Mononuclear cell (primary cell): Measurements from ENCODE around the gene SUPT4H1. TPM values are rescaled to one million over a fixed set of nuclear protein-coding genes. Genes with fewer than 3 reads are reported as not detected.
A peak's percentile ranks its signal among the peaks of the same experiment; 100 is the strongest.

Experiments
- H3K27me3 ChIP-seq: 2 replicates; pipeline ENCODE4 v1.6.0; 2011; ENCODE audit warnings: low read length, control low read depth; ENCODE audit not compliant: insufficient read depth
- H3K4me1 ChIP-seq: 2 replicates; pipeline ENCODE4 v1.5.1; 2011; ENCODE audit warnings: mild to moderate bottlenecking, low read length, control low read depth; ENCODE audit not compliant: insufficient read depth
- H3K4me3 ChIP-seq: 2 replicates; pipeline ENCODE4 v1.5.1; 2011; ENCODE audit warnings: mild to moderate bottlenecking, low read length, moderate library complexity
- H3K9me3 ChIP-seq: 2 replicates; pipeline ENCODE4 v1.5.1; 2011; ENCODE audit warnings: low read depth, mild to moderate bottlenecking, control low read depth, low read length
- total RNA-seq: library from RNA; depleted of rRNA; stranded (reverse); fragments of >200 nt; gene quantifications from one replicate; pipeline ENCODE4 v1.2.3, GENCODE V29; 2012

The SUPT4H1 gene
- total RNA-seq, 1 donor = 65.3 TPM

GRCh38 chr17:58324409-58325288, 27.4 kb downstream of the SUPT4H1 start:
- Histone ChIP-seq H3K9me3 (no peaks in the 10 kb centered on the region), H3K4me1 (peaks cover 57% of the 10 kb centered on the region), H3K4me3 (peak overlapping the region; percentile 8), H3K27me3 (peaks cover 3% of the 10 kb centered on the region)

DNA sequence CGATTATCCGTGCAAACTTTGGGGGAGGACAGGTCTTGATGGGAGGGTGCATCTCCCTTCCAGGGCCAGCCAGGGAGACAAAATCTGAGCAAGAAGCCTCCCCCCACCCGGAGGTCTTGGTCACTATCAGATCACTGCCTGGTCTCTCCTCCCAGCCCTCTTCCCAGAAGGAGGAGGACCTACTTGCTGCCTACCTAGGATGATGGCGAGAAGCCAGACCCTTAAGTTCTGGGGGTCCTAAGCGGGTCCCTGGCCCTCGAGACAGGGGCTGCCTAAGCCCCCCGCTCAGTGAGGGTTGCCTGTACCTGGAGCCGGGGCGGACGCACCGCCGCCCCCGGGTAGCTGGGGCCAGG, 28.0 kb downstream of the SUPT4H1 start:
- Histone ChIP-seq H3K27me3 (peaks cover 3% of the 10 kb centered on the region), H3K9me3 (no peaks in the 10 kb centered on the region), H3K4me1 (peaks cover 52% of the 10 kb centered on the region), H3K4me3 (no peak overlapping the region)

DNA sequence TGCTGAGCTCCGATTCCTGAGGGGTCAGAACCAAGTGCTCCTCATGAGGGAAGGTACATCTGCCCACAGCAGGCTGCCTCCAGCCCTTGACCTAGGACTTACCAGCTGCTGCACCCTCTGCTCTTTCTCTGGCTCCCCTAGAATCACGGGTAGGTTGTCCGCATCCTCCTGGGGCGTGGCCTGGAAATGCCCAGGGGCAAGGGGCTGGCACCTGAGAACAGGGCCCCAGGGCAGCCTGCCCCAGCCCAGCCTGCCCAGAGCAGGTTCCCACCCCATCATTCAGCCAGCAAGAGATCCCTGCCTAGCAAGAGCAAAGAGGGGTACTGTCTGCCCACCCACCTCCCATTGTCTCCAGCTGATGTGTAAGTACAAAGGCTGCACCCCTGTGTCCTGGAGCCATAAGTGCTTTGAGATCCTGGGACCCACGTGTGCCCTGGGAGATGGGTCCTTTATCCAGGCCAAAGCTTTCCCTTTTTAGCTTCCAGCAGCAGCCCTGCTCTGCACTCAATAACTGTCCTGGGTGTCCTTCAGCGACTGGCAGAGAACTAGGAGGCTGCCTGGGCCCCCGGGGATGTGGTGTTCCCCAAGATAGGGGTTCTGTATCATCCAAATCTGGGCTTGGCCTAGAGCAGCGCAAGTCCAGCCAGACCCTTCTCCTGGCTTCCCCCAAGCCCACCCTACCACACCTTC, 28.5 kb downstream of the SUPT4H1 start:
- H3K27me3 ChIP-seq = peaks cover 3% of the 10 kb centered on the region
- no peaks in the 10 kb centered on the region for H3K9me3 ChIP-seq
- peaks cover 47% of the 10 kb centered on the region for H3K4me1 ChIP-seq
- H3K4me3 ChIP-seq = no peak overlapping the region

DNA sequence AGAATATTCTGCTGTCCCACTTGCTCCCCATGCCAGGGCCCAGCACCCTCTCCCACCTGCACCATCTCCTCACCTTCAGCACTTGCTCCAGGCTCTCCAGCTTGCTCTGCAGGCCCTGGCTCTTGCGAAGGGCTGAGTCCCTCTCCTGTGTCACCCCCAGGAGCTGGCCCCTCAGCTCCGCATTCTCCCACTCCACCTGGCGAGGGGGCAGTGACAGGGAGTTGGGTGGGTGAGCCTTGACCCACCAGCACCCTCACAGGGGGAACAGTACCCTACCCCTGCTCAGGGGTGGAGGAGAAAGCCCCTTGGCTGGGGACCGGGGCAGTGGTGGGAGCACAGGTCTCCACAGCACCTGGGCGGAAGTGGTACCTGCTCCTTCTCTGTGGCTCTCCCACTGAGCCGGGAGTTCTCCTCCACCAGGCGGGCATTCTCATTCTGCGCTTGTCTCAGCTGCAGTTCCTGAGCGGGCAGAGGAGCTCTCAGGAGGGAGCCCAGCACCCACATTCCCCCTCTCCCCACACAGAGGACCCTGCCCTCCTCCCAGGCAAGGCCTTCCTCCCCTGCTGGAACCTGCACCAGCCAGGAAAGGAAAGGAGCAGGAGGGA, 29.3 kb downstream of the SUPT4H1 start:
- H3K27me3 ChIP-seq = peaks cover 3% of the 10 kb centered on the region
- H3K4me3 ChIP-seq = no peak overlapping the region
- no peaks in the 10 kb centered on the region for H3K9me3 ChIP-seq
- peaks cover 44% of the 10 kb centered on the region for H3K4me1 ChIP-seq

DNA sequence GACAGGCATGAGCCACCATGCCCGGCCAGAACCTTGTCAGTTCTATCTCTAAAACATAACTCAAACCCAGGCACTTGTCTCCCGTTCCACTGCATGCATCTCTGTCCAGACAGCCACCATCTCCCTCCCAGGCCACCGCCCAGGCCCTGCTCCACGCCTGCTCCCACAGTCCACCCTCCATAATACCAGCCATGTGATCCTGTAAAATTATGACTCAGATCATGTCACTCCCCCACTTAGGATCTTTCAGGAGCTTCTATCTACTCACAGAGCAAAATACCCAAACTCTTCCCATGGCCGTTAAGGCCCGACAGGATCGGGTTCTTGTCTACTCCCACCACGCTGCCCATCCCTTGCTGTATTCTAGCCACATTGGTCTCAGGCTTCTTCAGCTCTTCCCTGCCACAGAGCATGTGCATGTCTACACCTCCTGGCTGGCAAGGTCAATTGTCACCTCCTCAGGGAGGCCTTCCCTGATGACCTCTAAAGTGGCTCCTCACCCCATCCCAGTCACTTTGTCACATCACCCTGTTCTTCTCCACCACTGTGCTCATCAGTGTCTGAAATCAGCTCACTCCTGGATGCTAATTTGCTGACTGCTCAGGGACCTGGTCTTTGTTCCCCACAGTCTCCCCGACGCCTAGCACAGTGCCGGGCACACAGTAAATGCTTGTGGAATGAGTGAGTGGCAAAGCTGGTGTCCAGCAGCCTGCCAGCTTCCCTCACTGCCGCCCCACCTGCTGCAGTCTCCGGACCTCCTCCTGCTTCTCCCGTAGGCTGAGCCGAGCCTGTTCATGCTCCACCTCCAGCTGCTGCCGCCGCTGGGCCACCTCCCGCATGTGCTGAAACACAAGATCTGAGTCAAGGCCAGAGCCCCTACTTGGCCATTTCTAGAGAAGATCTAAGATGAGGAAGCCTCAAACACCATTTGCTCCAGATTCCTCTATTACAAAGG, 30.2 kb downstream of the SUPT4H1 start:
- peaks cover 40% of the 10 kb centered on the region for H3K4me1 ChIP-seq
- H3K9me3 ChIP-seq = no peaks in the 10 kb centered on the region
- no peak overlapping the region for H3K4me3 ChIP-seq
- H3K27me3 ChIP-seq = peaks cover 3% of the 10 kb centered on the region

DNA sequence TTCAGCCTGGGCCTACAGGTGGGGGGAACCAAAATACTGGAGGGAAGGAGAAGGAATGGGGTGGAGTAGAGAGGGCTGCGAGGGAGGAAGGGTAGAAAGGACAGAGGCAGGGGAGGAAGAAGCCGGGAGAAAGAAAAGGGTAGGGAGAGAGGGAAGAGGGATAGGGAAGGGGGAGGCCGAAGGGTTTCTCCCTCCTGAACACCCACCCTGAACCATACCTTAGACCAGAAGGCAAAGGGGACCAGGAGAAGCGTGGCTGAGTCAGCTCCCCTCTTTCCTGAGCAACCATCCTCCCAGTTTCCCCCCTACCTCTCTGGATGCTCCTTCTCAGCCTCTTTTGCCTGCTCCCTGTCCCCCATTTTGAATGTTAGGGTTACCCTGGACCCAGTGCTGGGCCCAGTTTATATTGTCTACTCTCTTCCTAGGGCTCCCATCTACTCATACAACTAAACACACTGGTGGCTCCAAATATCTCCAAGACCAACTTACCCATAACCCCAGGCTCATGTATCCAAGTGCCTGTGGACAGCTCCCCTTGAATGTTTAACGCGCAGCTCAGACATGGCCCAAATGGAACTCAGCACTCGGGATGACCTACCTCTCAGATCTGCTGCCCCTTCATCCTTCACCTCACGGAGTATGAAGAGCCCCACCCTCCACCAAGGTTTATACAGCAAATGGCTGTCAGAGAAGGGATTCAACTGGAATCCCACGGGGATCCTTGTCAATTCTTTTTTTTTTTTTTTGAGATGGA, 31.3 kb downstream of the SUPT4H1 start:
- peaks cover 30% of the 10 kb centered on the region for H3K4me1 ChIP-seq
- peaks cover 3% of the 10 kb centered on the region for H3K27me3 ChIP-seq
- H3K4me3 ChIP-seq = no peak overlapping the region
- H3K9me3 ChIP-seq = no peaks in the 10 kb centered on the region

GRCh38 chr17:58320163-58320558, 31.8 kb downstream of the SUPT4H1 start:
- Histone ChIP-seq H3K27me3 (peaks cover 3% of the 10 kb centered on the region), H3K4me1 (peaks cover 24% of the 10 kb centered on the region), H3K9me3 (no peaks in the 10 kb centered on the region), H3K4me3 (no peak overlapping the region)

GRCh38 chr17:58319173-58320162, 32.5 kb downstream of the SUPT4H1 start:
- H3K9me3 ChIP-seq = no peaks in the 10 kb centered on the region
- H3K4me1 ChIP-seq = peaks cover 17% of the 10 kb centered on the region
- H3K4me3 ChIP-seq = no peak overlapping the region

GRCh38 chr17:58318627-58319172, 33.3 kb downstream of the SUPT4H1 start:
- peaks cover 10% of the 10 kb centered on the region for H3K4me1 ChIP-seq
- no peaks in the 10 kb centered on the region for H3K27me3 ChIP-seq
- no peaks in the 10 kb centered on the region for H3K9me3 ChIP-seq
- no peak overlapping the region for H3K4me3 ChIP-seq

More at GRCh38 chr17:58319173-58320162, 32.5 kb downstream of the SUPT4H1 start:
- H3K27me3 ChIP-seq = no peaks in the 10 kb centered on the region

GRCh38 chr17:58318065-58318481, 33.9 kb downstream of the SUPT4H1 start:
- peaks cover 10% of the 10 kb centered on the region for H3K4me1 ChIP-seq
- no peaks in the 10 kb centered on the region for H3K9me3 ChIP-seq
- H3K27me3 ChIP-seq = no peaks in the 10 kb centered on the region
- no peak overlapping the region for H3K4me3 ChIP-seq

- no peaks in the 10 kb centered on the region for H3K27me3 ChIP-seq
- no peaks in the 10 kb centered on the region for H3K9me3 ChIP-seq
- H3K4me1 ChIP-seq = peaks cover 10% of the 10 kb centered on the region
- H3K4me3 ChIP-seq = no peak overlapping the region
Measured at GRCh38 chr17:58317421-58318064, 34.5 kb downstream of the SUPT4H1 start.

- no peaks in the 10 kb centered on the region for H3K9me3 ChIP-seq
- H3K4me1 ChIP-seq = peaks cover 10% of the 10 kb centered on the region
- H3K4me3 ChIP-seq = no peak overlapping the region
- H3K27me3 ChIP-seq = no peaks in the 10 kb centered on the region
Measured at GRCh38 chr17:58316260-58316960, 35.6 kb downstream of the SUPT4H1 start.
